ENCODE results near the gene PLEKHA7.

PLEKHA7 gene

DNA sequence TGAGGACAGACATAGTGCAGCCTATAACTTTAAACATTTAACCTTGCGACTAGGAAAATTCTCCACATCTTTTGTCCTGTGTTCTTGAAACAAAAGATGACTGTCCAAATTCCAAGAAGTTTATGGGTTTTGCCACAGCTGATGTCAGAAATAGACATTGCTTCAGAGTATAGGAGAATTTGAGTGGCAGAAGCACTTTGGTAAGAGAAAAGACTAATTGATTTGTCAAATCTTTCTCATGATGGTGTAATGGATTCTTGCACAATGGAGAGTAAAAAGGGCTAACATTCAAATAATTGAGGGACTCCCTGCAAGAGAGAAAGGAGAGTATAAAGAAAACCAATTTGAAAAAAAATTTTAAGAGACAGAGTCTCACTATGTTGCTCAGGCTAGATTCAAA is 250.5 kb downstream of the PLEKHA7 start:
- TF ChIP-seq, protein P1, sequence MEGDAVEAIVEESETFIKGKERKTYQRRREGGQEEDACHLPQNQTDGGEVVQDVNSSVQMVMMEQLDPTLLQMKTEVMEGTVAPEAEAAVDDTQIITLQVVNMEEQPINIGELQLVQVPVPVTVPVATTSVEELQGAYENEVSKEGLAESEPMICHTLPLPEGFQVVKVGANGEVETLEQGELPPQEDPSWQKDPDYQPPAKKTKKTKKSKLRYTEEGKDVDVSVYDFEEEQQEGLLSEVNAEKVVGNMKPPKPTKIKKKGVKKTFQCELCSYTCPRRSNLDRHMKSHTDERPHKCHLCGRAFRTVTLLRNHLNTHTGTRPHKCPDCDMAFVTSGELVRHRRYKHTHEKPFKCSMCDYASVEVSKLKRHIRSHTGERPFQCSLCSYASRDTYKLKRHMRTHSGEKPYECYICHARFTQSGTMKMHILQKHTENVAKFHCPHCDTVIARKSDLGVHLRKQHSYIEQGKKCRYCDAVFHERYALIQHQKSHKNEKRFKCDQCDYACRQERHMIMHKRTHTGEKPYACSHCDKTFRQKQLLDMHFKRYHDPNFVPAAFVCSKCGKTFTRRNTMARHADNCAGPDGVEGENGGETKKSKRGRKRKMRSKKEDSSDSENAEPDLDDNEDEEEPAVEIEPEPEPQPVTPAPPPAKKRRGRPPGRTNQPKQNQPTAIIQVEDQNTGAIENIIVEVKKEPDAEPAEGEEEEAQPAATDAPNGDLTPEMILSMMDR (IDR thresholded peaks at IDR 0.05; ENCODE audit: low read depth, low read length, poor library complexity, severe bottlenecking): no peak
- TF ChIP-seq EZH2phosphoT487 (IDR thresholded peaks at IDR 0.05; ENCODE audit: borderline replicate concordance, low read length): no peak
- H3K36me3 ChIP-seq (ENCODE audit: control insufficient read depth, low read length): no peaks in the 10 kb centered on the region; the same call in 1 of the 2 replicates
- no peaks in the 10 kb centered on the region for H4K20me1 ChIP-seq (ENCODE audit: control insufficient read depth, insufficient read depth, low read depth, low read length)
- no peak overlapping the region for H3K4me2 ChIP-seq (ENCODE audit: low read length)
- no peaks in the 10 kb centered on the region for H3K9me3 ChIP-seq (ENCODE audit: control insufficient read depth, insufficient read depth, low read length)
- no peak overlapping the region for H3K4me3 ChIP-seq (ENCODE audit: low read length)
- no peak overlapping the region for H3K27ac ChIP-seq (ENCODE audit: low read depth, low read length)
- no peaks in the 10 kb centered on the region for H3K9me2 ChIP-seq (replicated peaks; ENCODE audit: control insufficient read depth, low read length)
- peaks cover 11% of the 10 kb centered on the region for H3K4me1 ChIP-seq (ENCODE audit: control insufficient read depth, low read length)
- no peaks in the 10 kb centered on the region for H3K79me2 ChIP-seq (ENCODE audit: control insufficient read depth, low read length)
- no peaks in the 10 kb centered on the region; the same call in 1 of the 2 replicates for H3K27me3 ChIP-seq (ENCODE audit: control insufficient read depth, low read length)
- H3F3A ChIP-seq (ENCODE audit: control insufficient read depth, insufficient read depth): peaks cover 7% of the 10 kb centered on the region

DNA sequence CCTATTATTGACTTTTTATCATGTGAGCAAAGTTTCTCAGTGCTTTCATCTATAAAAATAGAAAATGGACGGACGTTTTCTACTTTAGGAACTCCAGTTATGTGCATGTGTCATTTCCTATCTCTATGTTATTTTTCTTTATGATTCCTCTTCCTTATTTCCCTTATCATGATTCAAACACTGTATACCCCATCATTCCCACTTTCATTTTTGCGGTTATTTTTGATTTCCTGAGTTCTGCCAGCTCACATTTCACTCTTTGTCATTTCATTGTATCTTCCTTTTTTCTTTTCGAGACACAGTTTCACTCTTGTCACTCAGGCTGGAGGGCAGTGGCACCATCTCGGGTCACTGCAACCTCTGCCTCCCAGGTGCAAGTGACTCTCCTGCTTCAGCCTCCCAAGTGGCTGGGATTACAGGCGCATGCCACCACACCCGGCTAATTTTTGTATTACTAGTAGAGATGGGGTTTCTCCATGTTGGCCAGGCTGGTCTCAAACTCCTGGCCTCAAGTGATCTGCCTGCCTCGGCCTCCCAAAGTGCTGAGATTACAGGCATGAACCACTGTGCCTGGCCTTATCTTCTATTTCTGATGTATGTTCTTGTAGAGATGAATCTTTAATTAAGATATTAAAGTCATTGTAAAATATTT is 254.2 kb downstream of the PLEKHA7 start:
- Histone ChIP-seq H3K4me3 (ENCODE audit: low read length) (no peak overlapping the region), H3K4me2 (ENCODE audit: low read length) (no peak overlapping the region), H3F3A (ENCODE audit: control insufficient read depth, insufficient read depth) (peaks cover 12% of the 10 kb centered on the region), H3K9me2 (replicated peaks; ENCODE audit: control insufficient read depth, low read length) (no peaks in the 10 kb centered on the region), H3K79me2 (ENCODE audit: control insufficient read depth, low read length) (no peaks in the 10 kb centered on the region), H3K4me1 (ENCODE audit: control insufficient read depth, low read length) (peaks cover 21% of the 10 kb centered on the region), H4K20me1 (ENCODE audit: control insufficient read depth, insufficient read depth, low read depth, low read length) (no peaks in the 10 kb centered on the region), H3K27ac (ENCODE audit: low read depth, low read length) (no peak overlapping the region), H3K27me3 (ENCODE audit: control insufficient read depth, low read length) (no peaks in the 10 kb centered on the region), H3K9me3 (ENCODE audit: control insufficient read depth, insufficient read depth, low read length) (no peaks in the 10 kb centered on the region), H3K36me3 (ENCODE audit: control insufficient read depth, low read length) (peaks cover 29% of the 10 kb centered on the region)
- TF ChIP-seq EZH2phosphoT487 (IDR thresholded peaks at IDR 0.05; ENCODE audit: borderline replicate concordance, low read length): no peak
- TF ChIP-seq, protein P1 (IDR thresholded peaks at IDR 0.05; ENCODE audit: low read depth, low read length, poor library complexity, severe bottlenecking): no peak

DNA sequence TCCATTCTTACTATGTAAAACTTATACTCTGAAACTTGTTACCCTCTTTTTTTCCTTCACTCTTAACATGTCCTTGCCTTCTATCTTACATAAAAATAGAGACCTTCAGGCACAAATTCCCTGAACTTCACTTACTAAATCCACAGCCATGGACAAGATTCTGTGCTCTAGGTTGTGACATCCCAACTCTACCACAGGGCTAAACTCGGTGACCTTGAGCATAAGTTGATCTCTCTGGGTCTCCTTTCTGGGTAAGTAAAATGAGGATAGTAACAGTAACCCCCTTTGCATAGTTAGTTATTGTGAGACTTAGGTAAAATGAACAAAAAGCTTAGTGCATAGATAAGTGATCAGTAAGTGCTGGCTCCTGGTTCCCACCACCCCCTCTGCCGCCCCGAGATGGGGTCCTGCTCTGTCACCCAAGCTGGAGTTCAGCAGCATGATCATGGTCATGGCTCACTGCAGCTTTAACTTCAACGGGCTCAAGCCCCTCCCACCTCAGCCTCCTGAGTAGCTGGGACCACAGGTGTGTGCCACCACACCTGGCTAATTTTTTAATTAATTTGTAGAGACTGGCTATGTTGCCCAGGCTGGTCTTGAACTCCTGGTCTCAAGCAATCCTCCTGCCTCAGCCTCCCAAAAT is 255.7 kb downstream of the PLEKHA7 start:
- Histone ChIP-seq H3K4me1 (ENCODE audit: control insufficient read depth, low read length) (peaks cover 21% of the 10 kb centered on the region), H3F3A (ENCODE audit: control insufficient read depth, insufficient read depth) (peaks cover 12% of the 10 kb centered on the region), H3K4me2 (ENCODE audit: low read length) (no peak overlapping the region), H3K79me2 (ENCODE audit: control insufficient read depth, low read length) (no peaks in the 10 kb centered on the region), H3K36me3 (ENCODE audit: control insufficient read depth, low read length) (peaks cover 41% of the 10 kb centered on the region), H3K27ac (ENCODE audit: low read depth, low read length) (no peak overlapping the region), H3K9me2 (replicated peaks; ENCODE audit: control insufficient read depth, low read length) (no peaks in the 10 kb centered on the region), H3K27me3 (ENCODE audit: control insufficient read depth, low read length) (no peaks in the 10 kb centered on the region), H4K20me1 (ENCODE audit: control insufficient read depth, insufficient read depth, low read depth, low read length) (no peaks in the 10 kb centered on the region), H3K9me3 (ENCODE audit: control insufficient read depth, insufficient read depth, low read length) (no peaks in the 10 kb centered on the region), H3K4me3 (ENCODE audit: low read length) (no peak overlapping the region)
- no peak for TF ChIP-seq EZH2phosphoT487 (IDR thresholded peaks at IDR 0.05; ENCODE audit: borderline replicate concordance, low read length)
- TF ChIP-seq, protein P1 (IDR thresholded peaks at IDR 0.05; ENCODE audit: low read depth, low read length, poor library complexity, severe bottlenecking): no peak

Data from DOHH2 (cell line).